Neural cell (in vitro differentiated cells): Measurements from ENCODE around the gene KCNAB1.

Experiments
- EZH2 ChIP-seq: fragments of 200-600, 300-800 bp; shearing (Covaris generic), sonication (generic); IDR thresholded peaks from 2 replicates; pipeline ENCODE4 v1.6.1; 2014; ENCODE audit warnings: antibody characterized with exemption, low read length, borderline replicate concordance, mild to moderate bottlenecking; ENCODE audit not compliant: insufficient read depth, poor library complexity, severe bottlenecking
- TAF1 ChIP-seq: IDR thresholded peaks from 2 replicates; pipeline ENCODE4 v1.6.1; 2012; ENCODE audit warnings: low read depth

DNA sequence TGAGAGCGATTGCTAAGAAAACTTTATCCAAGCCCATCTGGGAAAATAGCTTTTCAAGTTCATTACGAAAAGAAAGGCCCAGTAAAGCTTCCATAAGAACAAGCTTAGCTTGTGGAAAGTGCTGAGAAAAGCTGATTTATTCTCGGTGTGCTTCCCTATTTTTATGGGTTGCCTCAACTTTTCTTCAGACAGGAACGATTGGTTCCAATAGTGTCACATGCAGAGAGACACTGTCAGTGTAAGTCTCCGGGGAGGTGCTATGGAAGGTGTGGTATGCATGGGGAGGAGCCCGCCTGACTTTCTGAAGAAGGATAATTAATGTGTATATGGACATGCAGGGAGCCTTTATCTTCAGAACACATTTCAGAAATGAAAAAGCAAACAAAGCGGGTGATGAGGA lies 257.3 kb downstream of the KCNAB1 start:
- TF ChIP-seq TAF1: no peak
- no peak for TF ChIP-seq EZH2
